Measurements from ENCODE around the gene MTCH1.

MTCH1 gene

GRCh38 chr6:36924778-36925374 is 61.1 kb downstream of the MTCH1 start:
- no peak for TF ChIP-seq CTCF (IDR thresholded peaks at IDR 0.05; ENCODE audit: low read length, missing control alignments)
- DNase-seq (ENCODE audit: low read depth): no peak
- no peak overlapping the region for H3K4me3 ChIP-seq (replicated peaks; ENCODE audit: low read depth, low read length)

- DNase-seq (ENCODE audit: low read depth): no peak
- no peak for TF ChIP-seq CTCF (IDR thresholded peaks at IDR 0.05; ENCODE audit: low read length, missing control alignments)
- no peak overlapping the region for H3K4me3 ChIP-seq (replicated peaks; ENCODE audit: low read depth, low read length)
Measured at GRCh38 chr6:36924131-36924530, 61.9 kb downstream of the MTCH1 start.

DNA sequence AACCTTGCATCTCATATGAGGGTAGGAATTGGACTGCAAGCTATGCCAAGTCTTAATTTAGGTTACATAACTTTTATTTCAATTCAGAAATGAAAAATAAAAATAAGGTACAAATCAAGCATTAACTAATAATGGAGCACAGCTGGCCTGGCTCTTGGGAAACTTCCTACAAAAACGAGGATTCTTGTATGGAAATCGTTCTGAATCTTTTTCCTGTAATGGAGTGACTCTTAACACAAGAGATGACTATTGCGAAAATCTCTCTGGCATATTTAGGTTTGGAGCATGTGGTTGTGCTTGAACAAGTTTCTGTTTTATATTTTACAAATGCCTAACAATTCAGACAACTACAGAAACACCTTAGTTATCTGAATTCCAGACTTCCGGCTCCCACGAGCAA is 65.5 kb downstream of the MTCH1 start:
- no peak for TF ChIP-seq CTCF (IDR thresholded peaks at IDR 0.05; ENCODE audit: low read length, missing control alignments)
- peak; percentile 75 for DNase-seq (ENCODE audit: low read depth)
- no peak overlapping the region for H3K4me3 ChIP-seq (replicated peaks; ENCODE audit: low read depth, low read length)

GRCh38 chr6:36920049-36920448 is 65.9 kb downstream of the MTCH1 start:
- no peak for DNase-seq (ENCODE audit: low read depth)
- no peak for TF ChIP-seq CTCF (IDR thresholded peaks at IDR 0.05; ENCODE audit: low read length, missing control alignments)
- no peak overlapping the region for H3K4me3 ChIP-seq (replicated peaks; ENCODE audit: low read depth, low read length)
